GM13977 (cell line): ENCODE measurements around the gene BUB1B.
A peak's percentile ranks its signal among the peaks of the same experiment; 100 is the strongest.
"Not testable (repeated sequence)": the region's sequence is repeated elsewhere in the genome, so short reads cannot be mapped to it uniquely, and the experiment has no call there.

Experiments
- DNase-seq: peaks from one replicate; pipeline ENCODE4 v3.0.0; 2012; ENCODE audit warnings: low spot score
- in situ Hi-C: fragments of 300-500 bp; cut with MboI; formaldehyde crosslinking; loops from one replicate; pipeline ENCODE4 v1.12.0; 2022; ENCODE audit warnings: low sequenced_read_pairs, low pct_unique_long_range_greater_than_20kb, mixed read lengths, inconsistent platforms; ENCODE audit not compliant: unreplicated experiment
- TF ChIP-seq, protein P1 (sequence below): IDR thresholded peaks from 2 replicates; pipeline ENCODE4 v1.5.1; 2012; ENCODE audit warnings: mild to moderate bottlenecking, control low read depth; ENCODE audit not compliant: insufficient read depth; ENCODE audit errors: extremely low read depth, missing control alignments

The BUB1B gene, protein sequence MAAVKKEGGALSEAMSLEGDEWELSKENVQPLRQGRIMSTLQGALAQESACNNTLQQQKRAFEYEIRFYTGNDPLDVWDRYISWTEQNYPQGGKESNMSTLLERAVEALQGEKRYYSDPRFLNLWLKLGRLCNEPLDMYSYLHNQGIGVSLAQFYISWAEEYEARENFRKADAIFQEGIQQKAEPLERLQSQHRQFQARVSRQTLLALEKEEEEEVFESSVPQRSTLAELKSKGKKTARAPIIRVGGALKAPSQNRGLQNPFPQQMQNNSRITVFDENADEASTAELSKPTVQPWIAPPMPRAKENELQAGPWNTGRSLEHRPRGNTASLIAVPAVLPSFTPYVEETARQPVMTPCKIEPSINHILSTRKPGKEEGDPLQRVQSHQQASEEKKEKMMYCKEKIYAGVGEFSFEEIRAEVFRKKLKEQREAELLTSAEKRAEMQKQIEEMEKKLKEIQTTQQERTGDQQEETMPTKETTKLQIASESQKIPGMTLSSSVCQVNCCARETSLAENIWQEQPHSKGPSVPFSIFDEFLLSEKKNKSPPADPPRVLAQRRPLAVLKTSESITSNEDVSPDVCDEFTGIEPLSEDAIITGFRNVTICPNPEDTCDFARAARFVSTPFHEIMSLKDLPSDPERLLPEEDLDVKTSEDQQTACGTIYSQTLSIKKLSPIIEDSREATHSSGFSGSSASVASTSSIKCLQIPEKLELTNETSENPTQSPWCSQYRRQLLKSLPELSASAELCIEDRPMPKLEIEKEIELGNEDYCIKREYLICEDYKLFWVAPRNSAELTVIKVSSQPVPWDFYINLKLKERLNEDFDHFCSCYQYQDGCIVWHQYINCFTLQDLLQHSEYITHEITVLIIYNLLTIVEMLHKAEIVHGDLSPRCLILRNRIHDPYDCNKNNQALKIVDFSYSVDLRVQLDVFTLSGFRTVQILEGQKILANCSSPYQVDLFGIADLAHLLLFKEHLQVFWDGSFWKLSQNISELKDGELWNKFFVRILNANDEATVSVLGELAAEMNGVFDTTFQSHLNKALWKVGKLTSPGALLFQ

DNA sequence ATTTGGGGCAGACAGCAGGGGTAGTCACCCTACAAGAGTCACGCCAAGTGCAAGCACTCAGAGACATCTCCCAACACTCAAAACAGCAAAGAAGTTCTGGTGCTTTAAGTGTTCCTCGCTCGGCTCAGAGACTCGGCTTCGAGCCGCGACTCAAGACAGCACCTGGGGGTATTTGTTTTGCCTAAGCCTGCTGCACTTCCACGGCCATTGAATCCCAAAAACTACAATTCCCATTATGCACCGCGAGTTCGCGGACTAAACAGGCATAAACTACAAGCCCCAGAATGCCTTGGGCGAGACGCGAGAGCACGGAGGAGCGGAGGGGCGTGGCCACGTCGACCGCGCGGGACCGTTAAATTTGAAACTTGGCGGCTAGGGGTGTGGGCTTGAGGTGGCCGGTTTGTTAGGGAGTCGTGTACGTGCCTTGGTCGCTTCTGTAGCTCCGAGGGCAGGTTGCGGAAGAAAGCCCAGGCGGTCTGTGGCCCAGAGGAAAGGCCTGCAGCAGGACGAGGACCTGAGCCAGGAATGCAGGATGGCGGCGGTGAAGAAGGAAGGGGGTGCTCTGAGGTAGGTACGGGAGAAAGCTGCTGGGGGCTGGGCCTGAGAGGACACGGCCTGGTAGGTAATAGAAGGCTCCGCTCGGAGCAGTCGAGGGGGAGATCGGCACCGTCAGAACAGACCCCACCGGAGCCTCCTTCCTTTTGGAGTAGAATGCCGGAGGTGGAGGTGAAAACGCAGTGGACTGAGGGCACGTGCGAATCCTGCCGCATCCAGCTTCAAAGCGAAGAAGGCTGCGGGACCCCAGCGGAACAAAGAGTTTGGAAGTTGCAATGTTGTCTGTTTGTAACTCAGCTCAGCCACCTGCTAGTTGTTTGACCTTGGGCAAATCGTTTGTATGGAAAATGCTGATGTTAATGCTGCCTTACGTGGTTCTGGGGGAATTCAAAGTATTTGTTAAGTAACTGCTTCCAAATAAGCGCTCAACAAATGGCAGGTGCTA is at the start of gene BUB1B:
BUB1B (plus strand) TSS at position 381 of the 1,000 bp plus-strand sequence; CDS start at position 533, 152 bp downstream.
- peak; percentile 92 for DNase-seq
- in situ Hi-C loops = loop anchor here (10.0 kb wide), 1 partner anchor 56 kb away; the partner anchor contains the start of gene BMF
- TF ChIP-seq, protein P1, sequence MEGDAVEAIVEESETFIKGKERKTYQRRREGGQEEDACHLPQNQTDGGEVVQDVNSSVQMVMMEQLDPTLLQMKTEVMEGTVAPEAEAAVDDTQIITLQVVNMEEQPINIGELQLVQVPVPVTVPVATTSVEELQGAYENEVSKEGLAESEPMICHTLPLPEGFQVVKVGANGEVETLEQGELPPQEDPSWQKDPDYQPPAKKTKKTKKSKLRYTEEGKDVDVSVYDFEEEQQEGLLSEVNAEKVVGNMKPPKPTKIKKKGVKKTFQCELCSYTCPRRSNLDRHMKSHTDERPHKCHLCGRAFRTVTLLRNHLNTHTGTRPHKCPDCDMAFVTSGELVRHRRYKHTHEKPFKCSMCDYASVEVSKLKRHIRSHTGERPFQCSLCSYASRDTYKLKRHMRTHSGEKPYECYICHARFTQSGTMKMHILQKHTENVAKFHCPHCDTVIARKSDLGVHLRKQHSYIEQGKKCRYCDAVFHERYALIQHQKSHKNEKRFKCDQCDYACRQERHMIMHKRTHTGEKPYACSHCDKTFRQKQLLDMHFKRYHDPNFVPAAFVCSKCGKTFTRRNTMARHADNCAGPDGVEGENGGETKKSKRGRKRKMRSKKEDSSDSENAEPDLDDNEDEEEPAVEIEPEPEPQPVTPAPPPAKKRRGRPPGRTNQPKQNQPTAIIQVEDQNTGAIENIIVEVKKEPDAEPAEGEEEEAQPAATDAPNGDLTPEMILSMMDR = no peak

DNA sequence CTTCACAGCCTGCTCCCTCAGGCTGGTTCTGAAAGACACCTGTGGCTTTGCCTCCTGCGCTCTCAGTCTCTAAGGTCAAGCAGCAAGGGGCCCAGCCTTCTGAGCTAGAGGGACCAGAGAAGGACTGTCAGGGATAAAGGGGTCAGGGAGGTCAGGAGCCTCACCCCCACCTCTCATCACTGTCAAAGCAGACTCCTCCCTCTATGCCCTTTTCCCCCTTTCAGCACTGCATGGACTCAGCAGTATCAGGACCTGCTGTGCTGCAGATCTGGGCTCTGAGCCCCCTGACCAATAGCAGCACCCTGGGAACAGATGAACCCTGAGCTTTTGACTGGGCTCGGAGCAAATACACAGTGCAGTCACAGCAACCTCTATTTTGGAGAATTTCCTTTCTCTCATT is 49.0 kb upstream of the BUB1B start:
- peak; percentile 12 for DNase-seq
- in situ Hi-C loops = no loop called here
- TF ChIP-seq, protein P1 = no peak

DNA sequence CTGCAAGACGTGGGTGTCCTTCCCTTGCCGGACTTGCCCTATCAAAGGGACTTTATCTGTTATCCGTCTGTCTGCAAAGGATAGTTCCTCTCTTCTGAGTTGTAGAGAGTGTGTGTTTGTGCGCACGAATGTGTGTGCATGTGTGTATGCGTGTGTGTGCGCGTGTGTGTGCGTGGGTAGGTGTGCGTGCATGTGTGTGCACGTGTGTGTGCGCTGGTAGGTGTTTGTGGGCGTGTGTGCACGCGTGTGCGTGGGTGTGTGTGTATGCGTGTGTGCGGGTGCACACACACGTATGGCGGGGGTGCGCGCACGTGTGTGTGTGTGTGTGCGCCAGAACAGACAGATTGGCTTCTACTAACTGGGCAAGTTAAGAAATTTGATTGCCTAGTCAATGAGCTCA is 48.1 kb upstream of the BUB1B start:
- no peak for DNase-seq
- in situ Hi-C loops = no loop called here
- TF ChIP-seq, protein P1 = no peak

DNA sequence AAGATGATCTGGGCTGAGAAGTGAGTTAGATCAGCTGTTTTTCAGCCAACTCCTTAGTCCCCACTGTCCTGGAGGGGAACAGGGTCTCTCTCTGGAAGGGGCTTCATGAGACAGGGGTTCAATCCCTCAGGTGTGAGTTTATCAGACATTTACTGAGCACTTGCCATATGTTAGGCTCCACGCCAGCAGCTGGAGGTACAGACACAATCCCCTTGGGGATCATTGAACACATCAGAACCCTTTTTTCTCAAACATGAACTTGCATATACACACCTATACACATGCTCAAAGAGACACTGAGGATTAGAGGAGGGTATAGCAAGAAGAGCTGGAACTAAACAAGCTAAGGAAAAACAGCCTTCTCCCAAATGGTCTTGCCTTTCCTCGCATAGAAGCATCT is 46.7 kb upstream of the BUB1B start:
- TF ChIP-seq, protein P1 = no peak
- in situ Hi-C loops = no loop called here
- peak; percentile 26 for DNase-seq

DNA sequence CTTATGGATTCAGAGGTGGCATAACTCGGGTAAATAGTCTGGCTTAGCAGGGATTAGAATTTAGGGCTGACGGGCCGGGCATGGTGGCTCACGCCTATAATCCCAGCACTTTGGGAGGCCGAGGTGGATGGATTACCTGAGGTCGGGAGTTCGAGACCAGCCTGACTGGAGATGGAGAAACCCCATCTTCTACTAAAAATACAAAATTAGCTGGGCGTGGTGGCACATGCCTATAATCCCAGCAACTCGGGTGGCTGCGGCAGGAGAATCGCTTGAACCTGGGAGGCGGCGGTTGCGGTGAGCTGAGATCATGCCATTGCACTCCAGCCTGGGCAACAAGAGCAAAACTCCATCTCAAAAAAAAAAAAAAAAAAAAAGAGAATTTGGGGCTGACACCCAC is 45.8 kb upstream of the BUB1B start:
- in situ Hi-C loops, DNase-seq: not testable (repeated sequence)

DNA sequence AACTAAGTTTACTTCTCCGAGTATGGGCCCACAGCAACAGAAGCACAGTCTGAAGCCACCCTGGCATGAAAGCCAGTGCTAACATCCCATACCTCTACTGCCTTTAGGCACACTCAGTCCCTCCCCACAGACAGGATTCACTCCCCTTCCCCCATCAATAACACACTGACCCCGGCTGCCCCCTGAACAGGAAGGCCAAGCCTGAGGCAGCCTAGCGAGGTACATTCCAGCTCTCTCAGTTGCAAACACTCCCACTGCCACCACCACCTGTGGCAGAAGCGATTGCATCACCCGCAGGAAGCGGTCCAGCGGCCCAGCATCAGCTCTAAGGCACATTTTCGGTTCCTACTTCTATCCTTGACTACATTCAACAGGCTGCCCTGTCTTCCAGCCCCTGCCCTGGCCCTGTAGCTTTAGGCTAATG is 45.2 kb upstream of the BUB1B start:
- TF ChIP-seq, protein P1 = no peak
- in situ Hi-C loops = no loop called here
- peak; percentile 75 for DNase-seq
